ENCODE measurements around the gene NAT10.
"Not testable (repeated sequence)": the region's sequence is repeated elsewhere in the genome, so short reads cannot be mapped to it uniquely, and the experiment has no call there.

Gene NAT10

GRCh38 chr11:34105079-34105956 lies at the start of gene NAT10:
Gene NAT10, plus strand, starts transcription at chr11:34105629. Its CDS starts 2,597 bp downstream, at chr11:34108226.
- H3K27ac Mint-ChIP-seq = peak within 1 kb of the TSS; percentile 96
- peaks cover 30% of the 10 kb centered on the region for H3K4me1 Mint-ChIP-seq (ENCODE audit: low read depth)
- H3K4me3 Mint-ChIP-seq = peak within 1 kb of the TSS; percentile 84
- intact Hi-C loops (cut with micrococcal nuclease) = loop anchor here (1.0 kb wide), 1 partner anchor 54 kb away; the partner anchor contains the start of gene CAPRIN1
- peaks cover 55% of the 10 kb centered on the region for H3K36me3 Mint-ChIP-seq (ENCODE audit: low read depth)
- no peaks in the 10 kb centered on the region for H3K27me3 Mint-ChIP-seq
- H3K9me3 Mint-ChIP-seq = no peaks in the 10 kb centered on the region

DNA sequence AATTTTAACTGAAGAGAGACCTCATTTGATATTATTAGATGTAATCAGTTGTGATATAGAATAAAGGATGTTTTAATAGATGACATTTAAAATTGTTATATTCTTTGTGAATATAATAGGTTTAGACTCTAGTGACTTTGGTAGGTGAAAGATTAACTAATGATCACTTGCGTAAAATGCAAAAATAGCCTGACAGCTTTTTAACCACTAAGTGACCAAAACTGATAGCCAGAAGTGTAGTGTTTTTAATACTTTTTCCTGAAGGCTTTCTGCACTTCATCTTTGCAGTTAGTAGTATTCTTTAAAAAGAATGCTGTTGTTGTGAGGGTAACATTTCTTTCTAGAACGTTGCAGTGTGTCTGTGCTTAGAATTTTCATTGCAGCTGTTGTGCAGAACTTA lies 48.8 kb upstream of the NAT10 start:
- H3K4me3 Mint-ChIP-seq = no peak overlapping the region
- peaks cover 24% of the 10 kb centered on the region for H3K4me1 Mint-ChIP-seq (ENCODE audit: low read depth)
- no peak overlapping the region for H3K27ac Mint-ChIP-seq
- peaks cover 52% of the 10 kb centered on the region for H3K36me3 Mint-ChIP-seq (ENCODE audit: low read depth)
- H3K27me3 Mint-ChIP-seq = no peaks in the 10 kb centered on the region
- no peaks in the 10 kb centered on the region for H3K9me3 Mint-ChIP-seq
- intact Hi-C loops (cut with micrococcal nuclease) = no loop called here

DNA sequence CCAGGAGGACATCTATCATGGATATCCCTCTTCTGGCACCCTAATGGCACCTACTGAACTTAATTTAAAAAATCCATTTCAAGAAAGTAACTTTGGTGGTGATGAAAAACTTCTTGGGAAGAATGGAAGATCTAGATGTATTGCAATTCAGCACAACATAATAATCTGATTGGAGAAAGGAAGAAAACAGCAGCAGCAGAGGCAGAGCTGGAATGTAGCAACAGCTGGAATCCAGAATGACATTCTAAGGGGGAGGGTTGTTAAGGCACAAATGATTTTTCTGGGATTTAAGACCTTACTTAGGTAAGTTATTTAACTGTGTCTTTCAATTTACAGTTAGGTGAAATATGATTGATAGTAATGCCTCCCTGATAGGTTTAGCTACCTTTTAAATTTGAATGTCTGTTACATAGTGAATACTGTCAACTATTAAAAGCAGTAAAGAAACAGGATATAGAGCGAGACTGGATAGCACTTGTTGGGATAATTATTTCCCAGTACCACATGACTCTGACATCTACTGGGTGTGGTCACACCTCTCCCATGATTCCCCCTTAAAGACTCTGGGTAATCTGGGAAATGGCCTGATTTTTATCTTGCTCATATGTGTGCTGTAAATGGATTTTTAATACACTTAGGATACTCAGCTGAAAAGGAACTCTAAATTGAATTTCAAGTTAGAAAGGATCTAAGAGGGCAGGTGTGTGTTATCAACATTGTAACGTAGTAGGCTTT lies 42.2 kb upstream of the NAT10 start:
- intact Hi-C loops (cut with micrococcal nuclease) = loop anchor here (5.0 to 10.0 kb wide), 2 partner anchors 34 to 48 kb away; no protein-coding TSS in a partner anchor
- Mint-ChIP-seq H3K4me1 (ENCODE audit: low read depth) (peaks cover 55% of the 10 kb centered on the region), H3K27me3 (no peaks in the 10 kb centered on the region), H3K36me3 (ENCODE audit: low read depth) (peaks cover 62% of the 10 kb centered on the region), H3K27ac (no peak overlapping the region), H3K9me3 (no peaks in the 10 kb centered on the region), H3K4me3 (no peak overlapping the region)

DNA sequence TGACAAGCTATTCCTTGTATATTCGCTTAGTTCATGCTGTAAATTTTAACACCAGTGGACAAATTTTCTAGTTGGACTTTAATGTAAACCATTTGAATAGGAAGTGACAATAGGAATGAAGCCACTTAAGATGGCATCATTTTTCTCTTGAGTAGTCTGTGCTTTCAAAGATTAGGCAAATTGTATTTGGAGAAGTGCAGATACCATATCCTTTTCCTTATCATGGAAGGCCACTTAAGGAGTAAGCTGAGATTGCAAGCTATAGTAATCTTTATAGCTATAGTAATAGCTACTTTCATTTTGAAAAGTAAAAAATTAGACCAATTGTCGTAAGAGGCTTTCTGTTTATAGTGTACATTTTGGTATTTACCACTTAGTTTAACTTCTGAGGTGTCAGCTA lies 41.1 kb upstream of the NAT10 start:
- H3K27ac Mint-ChIP-seq = no peak overlapping the region
- no peak overlapping the region for H3K4me3 Mint-ChIP-seq
- peaks cover 61% of the 10 kb centered on the region for H3K36me3 Mint-ChIP-seq (ENCODE audit: low read depth)
- intact Hi-C loops (cut with micrococcal nuclease) = loop anchor here (5.0 to 10.0 kb wide), 2 partner anchors 33 to 49 kb away; no protein-coding TSS in a partner anchor
- peaks cover 47% of the 10 kb centered on the region for H3K4me1 Mint-ChIP-seq (ENCODE audit: low read depth)
- no peaks in the 10 kb centered on the region for H3K9me3 Mint-ChIP-seq
- no peaks in the 10 kb centered on the region for H3K27me3 Mint-ChIP-seq

- Mint-ChIP-seq H3K4me1 (ENCODE audit: low read depth) (peaks cover 44% of the 10 kb centered on the region), H3K27me3 (no peaks in the 10 kb centered on the region), H3K27ac (no peak overlapping the region), H3K4me3 (no peak overlapping the region), H3K9me3 (no peaks in the 10 kb centered on the region), H3K36me3 (ENCODE audit: low read depth) (peaks cover 59% of the 10 kb centered on the region)
- intact Hi-C loops (cut with micrococcal nuclease) = loop anchor here (10.0 kb wide), 1 partner anchor 51 kb away; no protein-coding TSS in a partner anchor
These were observed 39.8 kb upstream of the NAT10 start for GRCh38 chr11:34065505-34066203.

DNA sequence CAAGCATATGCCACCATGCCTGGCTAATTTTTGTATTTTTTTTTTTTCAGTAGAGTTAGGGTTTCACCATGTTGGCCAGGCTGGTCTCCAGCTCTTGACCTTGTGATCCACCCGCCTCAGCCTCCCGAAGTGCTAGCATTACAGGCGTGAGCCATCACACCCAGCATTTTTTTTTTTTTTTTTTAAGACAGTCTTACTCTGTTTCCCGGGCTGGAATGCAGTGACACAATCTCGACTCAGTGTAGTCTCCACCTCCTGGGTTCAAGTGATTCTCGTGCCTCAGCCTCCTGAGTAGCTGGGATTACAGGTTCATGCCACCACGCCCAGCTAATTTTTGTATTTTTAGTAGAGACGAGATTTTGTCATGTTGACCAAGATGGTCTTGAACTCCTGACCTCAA lies 38.7 kb upstream of the NAT10 start:
- not testable (repeated sequence) for H3K4me3 Mint-ChIP-seq, H3K9me3 Mint-ChIP-seq, H3K27me3 Mint-ChIP-seq
- Mint-ChIP-seq H3K27ac (peak overlapping the region; percentile 55), H3K4me1 (ENCODE audit: low read depth) (peaks cover 43% of the 10 kb centered on the region), H3K36me3 (ENCODE audit: low read depth) (peaks cover 62% of the 10 kb centered on the region)
- intact Hi-C loops (cut with micrococcal nuclease) = loop anchor here (10.0 kb wide), 1 partner anchor 52 kb away; no protein-coding TSS in a partner anchor

DNA sequence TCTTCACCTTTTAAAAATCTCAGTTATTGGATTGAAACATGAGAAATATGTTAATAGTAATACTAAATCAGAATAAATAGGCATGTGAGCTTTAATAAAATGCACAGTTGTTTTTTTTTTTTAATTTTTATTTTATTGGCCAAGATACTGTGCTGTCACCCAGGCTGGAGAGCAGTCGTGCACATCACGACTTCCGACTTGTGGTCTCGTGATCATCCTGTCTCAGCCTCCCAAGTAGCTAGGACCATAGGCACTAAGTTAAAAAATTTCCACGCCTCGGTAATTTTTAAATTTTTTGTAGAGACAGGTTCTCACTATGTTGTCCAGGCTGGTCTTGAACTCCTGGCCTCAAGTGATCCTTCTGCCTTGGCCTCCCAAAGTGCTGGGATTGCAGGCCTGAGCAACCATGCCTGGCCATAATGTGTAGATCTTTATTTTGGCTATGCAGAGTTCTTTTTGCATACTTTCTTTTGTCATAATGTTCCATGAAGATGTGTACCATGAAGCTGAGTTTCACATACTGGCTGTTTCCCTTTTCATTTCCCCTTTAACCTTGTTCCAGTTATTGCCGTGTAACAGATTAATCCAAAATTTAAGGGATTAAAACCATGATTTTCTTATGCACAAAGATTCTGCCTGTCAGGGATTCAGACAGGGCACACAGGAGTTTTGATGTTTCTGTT lies 37.9 kb upstream of the NAT10 start:
- Mint-ChIP-seq H3K4me3 (no peak overlapping the region), H3K4me1 (ENCODE audit: low read depth) (peaks cover 35% of the 10 kb centered on the region), H3K27me3 (no peaks in the 10 kb centered on the region), H3K27ac (peak overlapping the region; percentile 65), H3K9me3 (no peaks in the 10 kb centered on the region), H3K36me3 (ENCODE audit: low read depth) (peaks cover 57% of the 10 kb centered on the region)
- intact Hi-C loops (cut with micrococcal nuclease) = loop anchor here (10.0 kb wide), 1 partner anchor 53 kb away; no protein-coding TSS in a partner anchor

DNA sequence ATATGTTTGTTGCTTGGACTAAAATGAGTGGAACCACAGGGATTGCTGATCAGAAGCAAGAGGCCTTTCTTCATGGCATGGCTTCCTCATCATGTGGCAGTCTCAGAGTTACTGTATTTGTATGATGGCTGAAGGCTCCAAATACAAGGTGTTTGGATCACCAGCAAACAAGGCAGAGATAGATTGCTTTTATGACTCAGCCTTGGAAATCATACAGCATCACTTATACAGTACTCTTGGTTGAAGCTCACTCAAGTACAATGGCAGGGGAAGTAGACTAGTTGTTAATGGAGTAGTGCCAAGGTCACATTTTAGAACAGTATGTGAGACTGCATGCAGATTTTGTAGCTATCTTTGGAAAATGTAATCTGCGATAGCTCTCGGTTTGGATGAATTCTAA lies 37.3 kb upstream of the NAT10 start:
- H3K9me3 Mint-ChIP-seq = no peaks in the 10 kb centered on the region
- peaks cover 55% of the 10 kb centered on the region for H3K36me3 Mint-ChIP-seq (ENCODE audit: low read depth)
- H3K27ac Mint-ChIP-seq = peak overlapping the region; percentile 65
- peaks cover 30% of the 10 kb centered on the region for H3K4me1 Mint-ChIP-seq (ENCODE audit: low read depth)
- H3K4me3 Mint-ChIP-seq = no peak overlapping the region
- no peaks in the 10 kb centered on the region for H3K27me3 Mint-ChIP-seq
- intact Hi-C loops (cut with micrococcal nuclease) = loop anchor here (10.0 kb wide), 1 partner anchor 53 kb away; no protein-coding TSS in a partner anchor

DNA sequence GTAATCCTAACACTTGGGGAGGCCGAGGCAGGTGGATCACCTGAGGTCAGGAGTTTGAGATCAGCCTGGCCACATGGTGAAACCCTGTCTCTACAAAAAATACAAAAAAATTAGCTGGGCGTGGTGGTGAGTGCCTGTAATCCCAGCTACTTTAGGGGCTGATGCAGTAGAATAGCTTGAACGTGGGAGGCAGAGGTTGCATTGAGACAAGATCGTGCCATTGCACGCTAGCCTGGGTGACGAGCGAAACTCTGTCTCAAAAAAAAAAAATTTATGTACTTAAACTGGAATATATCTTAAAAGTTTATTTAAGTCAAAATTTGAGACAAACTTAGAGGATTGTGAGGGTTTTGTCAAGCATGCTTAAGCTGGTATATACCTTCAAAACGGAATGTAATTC lies 34.1 kb upstream of the NAT10 start:
- H3K27me3 Mint-ChIP-seq; H3K4me3 Mint-ChIP-seq; H3K9me3 Mint-ChIP-seq; H3K27ac Mint-ChIP-seq; intact Hi-C loops (cut with micrococcal nuclease): not testable (repeated sequence)
- H3K36me3 Mint-ChIP-seq (ENCODE audit: low read depth) = peaks cover 62% of the 10 kb centered on the region
- H3K4me1 Mint-ChIP-seq (ENCODE audit: low read depth) = peaks cover 19% of the 10 kb centered on the region

- Mint-ChIP-seq H3K4me3 (no peak overlapping the region), H3K27me3 (no peaks in the 10 kb centered on the region), H3K36me3 (ENCODE audit: low read depth) (peaks cover 65% of the 10 kb centered on the region), H3K4me1 (ENCODE audit: low read depth) (peaks cover 15% of the 10 kb centered on the region), H3K27ac (no peak overlapping the region), H3K9me3 (no peaks in the 10 kb centered on the region)
- intact Hi-C loops (cut with micrococcal nuclease) = no loop called here
These were observed 33.4 kb upstream of the NAT10 start for GRCh38 chr11:34072041-34072440.

DNA sequence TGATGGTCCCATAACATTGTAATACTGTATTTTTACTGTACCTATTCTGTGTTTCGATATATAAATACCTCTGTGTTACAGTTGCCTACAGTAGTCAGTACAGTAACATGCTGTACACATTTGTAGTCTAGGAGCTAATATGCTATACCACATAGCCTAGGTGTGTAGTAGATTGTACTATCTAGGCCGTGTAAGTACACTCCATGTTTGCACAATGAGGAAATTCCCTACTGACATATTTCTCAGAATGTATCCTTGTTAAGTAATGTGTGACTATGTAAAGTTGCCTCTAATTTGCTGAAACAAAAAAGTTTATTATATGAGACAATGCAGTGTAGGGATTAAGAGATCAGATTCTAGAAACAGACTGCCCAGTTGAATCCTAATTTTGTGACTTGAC lies 32.6 kb upstream of the NAT10 start:
- Mint-ChIP-seq H3K27ac (no peak overlapping the region), H3K9me3 (no peaks in the 10 kb centered on the region), H3K36me3 (ENCODE audit: low read depth) (peaks cover 71% of the 10 kb centered on the region), H3K27me3 (no peaks in the 10 kb centered on the region), H3K4me3 (no peak overlapping the region), H3K4me1 (ENCODE audit: low read depth) (peaks cover 7% of the 10 kb centered on the region)
- intact Hi-C loops (cut with micrococcal nuclease) = no loop called here

- peaks cover 79% of the 10 kb centered on the region for H3K36me3 Mint-ChIP-seq (ENCODE audit: low read depth)
- H3K4me1 Mint-ChIP-seq (ENCODE audit: low read depth) = no peaks in the 10 kb centered on the region
- H3K9me3 Mint-ChIP-seq = no peaks in the 10 kb centered on the region
- H3K27me3 Mint-ChIP-seq = no peaks in the 10 kb centered on the region
- no peak overlapping the region for H3K27ac Mint-ChIP-seq
- H3K4me3 Mint-ChIP-seq = no peak overlapping the region
- intact Hi-C loops (cut with micrococcal nuclease) = no loop called here
These were observed 31.0 kb upstream of the NAT10 start for GRCh38 chr11:34074391-34074790.

DNA sequence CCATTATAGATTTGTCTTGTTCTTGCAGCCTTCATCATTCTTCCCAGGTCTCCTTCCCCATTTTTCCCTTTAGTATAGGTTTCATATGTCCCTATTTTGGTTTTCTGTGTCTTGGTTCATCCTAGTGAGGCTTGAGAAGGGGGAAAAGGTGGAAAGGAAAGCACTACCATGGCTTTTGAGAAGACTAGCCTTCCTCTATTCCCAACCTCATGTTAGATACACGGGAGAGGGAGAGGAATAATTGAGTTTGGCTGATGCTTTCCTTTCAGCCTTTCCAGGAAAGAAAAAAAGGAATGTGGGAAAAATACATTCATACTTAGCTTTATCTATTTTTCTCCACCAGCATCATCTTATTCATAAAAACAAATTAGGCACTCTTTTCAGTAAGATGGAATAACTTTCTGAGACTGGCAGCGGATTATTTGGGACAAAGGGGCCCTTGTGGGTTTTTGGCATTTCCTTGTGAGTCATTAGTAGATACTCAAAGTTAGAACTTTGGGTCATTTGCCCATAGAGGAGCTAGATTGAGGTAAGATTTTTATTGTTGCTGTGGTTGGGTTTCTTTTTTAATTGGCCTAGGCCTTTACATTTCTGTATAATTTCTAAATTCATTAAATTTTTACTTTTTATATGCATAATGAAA lies 30.1 kb upstream of the NAT10 start:
- intact Hi-C loops (cut with micrococcal nuclease) = loop anchor here (5.0 kb wide), 1 partner anchor 78 kb away; no protein-coding TSS in a partner anchor
- peaks cover 86% of the 10 kb centered on the region for H3K36me3 Mint-ChIP-seq (ENCODE audit: low read depth)

More for the DNA sequence above, 30.1 kb upstream of the NAT10 start:
- H3K4me1 Mint-ChIP-seq (ENCODE audit: low read depth) = no peaks in the 10 kb centered on the region
- H3K9me3 Mint-ChIP-seq = no peaks in the 10 kb centered on the region
- no peak overlapping the region for H3K27ac Mint-ChIP-seq
- no peaks in the 10 kb centered on the region for H3K27me3 Mint-ChIP-seq
- H3K4me3 Mint-ChIP-seq = no peak overlapping the region
